Activated CD4-positive, alpha-beta memory T cell treated with anti-CD3 and anti-CD28 coated beads, Interleukin-2, amount 10 ng/mL, durations not matched to agents 7 days and 5 days (primary cell): Measurements from ENCODE around the gene PKP4. TPM values are rescaled to one million over a fixed set of nuclear protein-coding genes. Genes with fewer than 3 reads are reported as not detected.
"Not testable (repeated sequence)": the region's sequence is repeated elsewhere in the genome, so short reads cannot be mapped to it uniquely, and the experiment has no call there.

Experiments used
- CTCF ChIA-PET: fragments of 350-600 bp; sonication (Branson Sonifier 250); formaldehyde crosslinking; loops from one replicate; lab custom pipeline; 2021; ENCODE audit warnings: antibody characterized with exemption, inconsistent platforms; lab: Charles Lee
- POLR2A ChIA-PET: fragments of 350-600 bp; sonication (Branson Sonifier 250); formaldehyde crosslinking; loops from one replicate; lab custom pipeline; 2021; ENCODE audit warnings: antibody characterized with exemption; lab: Charles Lee
- DNase-seq: peaks from one replicate; pipeline ENCODE4 v3.0.0-alpha.2; 2020
- H3K27ac Mint-ChIP-seq: one replicate; pipeline ENCODE4 v1.8.0; 2021; ENCODE audit warnings: mild to moderate bottlenecking, mixed read lengths
- H3K27me3 Mint-ChIP-seq: one replicate; pipeline ENCODE4 v1.8.0; 2021; ENCODE audit warnings: mixed read lengths
- H3K36me3 Mint-ChIP-seq: one replicate; pipeline ENCODE4 v1.8.0; 2021; ENCODE audit warnings: low read depth, mixed read lengths
- H3K4me1 Mint-ChIP-seq: one replicate; pipeline ENCODE4 v1.8.0; 2021; ENCODE audit warnings: mixed read lengths
- H3K4me3 Mint-ChIP-seq: one replicate; pipeline ENCODE4 v1.8.0; 2021; ENCODE audit warnings: mild to moderate bottlenecking, mixed read lengths
- H3K9me3 Mint-ChIP-seq: one replicate; pipeline ENCODE4 v1.8.0; 2021; ENCODE audit warnings: mixed read lengths
- total RNA-seq, 2 experiments: library from RNA; stranded (reverse); gene quantifications; one replicate each; pipeline ENCODE4 v1.2.3, GENCODE V29; 2021

Gene PKP4
- total RNA-seq, 2 experiments from 2014 or later = 33.8 to 34.1 TPM

DNA sequence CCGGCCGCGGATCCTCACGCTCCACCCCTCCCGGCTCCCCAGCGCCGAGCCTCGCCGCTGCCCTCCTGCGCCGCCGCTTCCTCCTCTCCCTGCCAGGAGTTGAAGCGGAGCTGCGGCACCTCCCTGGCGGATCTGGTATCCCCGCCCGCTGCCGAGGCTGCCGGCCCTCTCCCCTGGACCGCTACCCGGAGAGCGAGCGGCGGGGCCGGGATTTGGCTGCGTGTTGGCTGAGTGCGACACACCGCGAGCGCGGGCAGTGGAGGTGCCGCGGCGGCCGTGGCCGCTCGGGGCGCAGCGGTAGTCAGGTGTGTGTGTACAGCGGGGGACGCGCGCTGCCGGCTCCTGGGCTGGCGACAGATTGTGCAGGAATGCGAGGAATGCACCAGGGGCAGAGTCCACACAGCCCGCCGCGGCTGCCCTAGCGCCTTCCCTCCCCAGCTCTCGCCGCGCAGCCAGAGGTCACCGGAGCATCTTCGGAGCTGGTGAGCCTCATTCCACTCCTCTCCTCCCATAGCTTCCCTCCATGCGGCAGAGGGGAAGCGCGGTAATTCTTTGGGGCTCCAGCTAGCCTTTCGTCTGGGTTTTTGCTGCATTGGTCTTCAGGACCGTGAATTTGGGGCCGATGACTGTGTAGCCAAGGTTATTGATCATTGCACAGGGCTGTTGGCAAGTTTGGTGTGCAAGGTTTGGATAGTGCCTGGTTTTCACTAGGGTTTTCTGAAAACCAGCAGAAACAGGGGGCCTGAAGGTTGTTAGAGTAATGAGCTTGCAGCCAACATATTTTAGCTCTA, 1.3 kb downstream of the PKP4 start:
- Mint-ChIP-seq H3K4me3 (peak overlapping the region; percentile 91), H3K36me3 (peaks cover 3% of the 10 kb centered on the region), H3K27me3 (peaks cover 22% of the 10 kb centered on the region), H3K27ac (peak overlapping the region; percentile 76), H3K4me1 (peaks cover 32% of the 10 kb centered on the region), H3K9me3 (no peaks in the 10 kb centered on the region)
- POLR2A ChIA-PET = interaction anchor here (1.3 kb wide), 1 partner anchor 582 kb away, joined by 3 read pairs; the partner anchor contains the start of gene ACVR1
- CTCF ChIA-PET = interaction anchor here (1.1 to 1.5 kb wide), 3 partner anchors 13 to 22 kb away, joined by 3 to 4 read pairs (median 3); no protein-coding TSS in a partner anchor
- no peak for DNase-seq

DNA sequence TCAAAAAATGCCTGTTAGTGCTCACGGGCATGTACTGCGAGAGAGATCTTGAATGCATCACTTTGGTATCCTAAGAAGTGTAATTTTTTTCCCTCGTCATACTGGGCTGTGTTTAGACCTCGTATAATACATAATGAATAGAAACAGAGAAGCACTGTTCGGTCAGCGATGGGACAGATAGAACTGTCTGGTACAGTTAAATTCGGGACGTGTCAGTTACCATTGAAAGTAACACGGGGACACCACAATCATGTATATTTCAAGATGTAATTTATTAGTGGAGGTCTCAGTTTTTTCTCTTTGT, 1.8 kb downstream of the PKP4 start:
- Mint-ChIP-seq H3K36me3 (peaks cover 3% of the 10 kb centered on the region), H3K4me3 (peak overlapping the region; percentile 91), H3K4me1 (peaks cover 32% of the 10 kb centered on the region), H3K27me3 (peaks cover 19% of the 10 kb centered on the region), H3K9me3 (no peaks in the 10 kb centered on the region), H3K27ac (no peak overlapping the region)
- DNase-seq = no peak
- CTCF ChIA-PET = interaction anchor here (1.1 to 1.5 kb wide), 3 partner anchors 13 to 21 kb away, joined by 3 to 4 read pairs (median 3); no protein-coding TSS in a partner anchor
- POLR2A ChIA-PET = no interaction called here

GRCh38 chr2:158459161-158460003, 2.6 kb downstream of the PKP4 start:
- POLR2A ChIA-PET = no interaction called here
- H3K27me3 Mint-ChIP-seq = peaks cover 11% of the 10 kb centered on the region

GRCh38 chr2:158460632-158461297, 4.0 kb downstream of the PKP4 start:
- Mint-ChIP-seq H3K27me3 (peaks cover 5% of the 10 kb centered on the region), H3K27ac (no peak overlapping the region), H3K9me3 (no peaks in the 10 kb centered on the region), H3K36me3 (peaks cover 3% of the 10 kb centered on the region), H3K4me1 (peaks cover 32% of the 10 kb centered on the region), H3K4me3 (no peak overlapping the region)
- ChIA-PET POLR2A (no interaction called here), CTCF (no interaction called here)
- DNase-seq = no peak

More at GRCh38 chr2:158459161-158460003, 2.6 kb downstream of the PKP4 start:
- Mint-ChIP-seq H3K4me1 (peaks cover 32% of the 10 kb centered on the region), H3K9me3 (no peaks in the 10 kb centered on the region), H3K36me3 (peaks cover 3% of the 10 kb centered on the region), H3K27ac (no peak overlapping the region), H3K4me3 (peak overlapping the region; percentile 26)
- no peak for DNase-seq
- CTCF ChIA-PET = no interaction called here

GRCh38 chr2:158463496-158464095, 6.8 kb downstream of the PKP4 start:
- POLR2A ChIA-PET = no interaction called here
- Mint-ChIP-seq H3K27ac (no peak overlapping the region), H3K4me1 (peaks cover 19% of the 10 kb centered on the region), H3K27me3 (peaks cover under 1% of the 10 kb centered on the region), H3K4me3 (no peak overlapping the region), H3K36me3 (no peaks in the 10 kb centered on the region), H3K9me3 (no peaks in the 10 kb centered on the region)
- CTCF ChIA-PET = interaction anchor here (0.6 to 1.7 kb wide), 3 partner anchors 12 to 440 kb away, joined by 3 to 4 read pairs (median 4); no protein-coding TSS in a partner anchor
- no peak for DNase-seq

- POLR2A ChIA-PET = no interaction called here
- Mint-ChIP-seq H3K4me1 (peaks cover 10% of the 10 kb centered on the region), H3K27ac (no peak overlapping the region), H3K36me3 (peaks cover 5% of the 10 kb centered on the region), H3K27me3 (no peaks in the 10 kb centered on the region), H3K9me3 (no peaks in the 10 kb centered on the region), H3K4me3 (no peak overlapping the region)
- CTCF ChIA-PET = interaction anchor here (0.7 to 1.7 kb wide), 4 partner anchors 9 to 290 kb away, joined by 3 to 4 read pairs (median 4); no protein-coding TSS in a partner anchor
- DNase-seq = no peak
Measured at GRCh38 chr2:158464426-158465281, 7.9 kb downstream of the PKP4 start.

DNA sequence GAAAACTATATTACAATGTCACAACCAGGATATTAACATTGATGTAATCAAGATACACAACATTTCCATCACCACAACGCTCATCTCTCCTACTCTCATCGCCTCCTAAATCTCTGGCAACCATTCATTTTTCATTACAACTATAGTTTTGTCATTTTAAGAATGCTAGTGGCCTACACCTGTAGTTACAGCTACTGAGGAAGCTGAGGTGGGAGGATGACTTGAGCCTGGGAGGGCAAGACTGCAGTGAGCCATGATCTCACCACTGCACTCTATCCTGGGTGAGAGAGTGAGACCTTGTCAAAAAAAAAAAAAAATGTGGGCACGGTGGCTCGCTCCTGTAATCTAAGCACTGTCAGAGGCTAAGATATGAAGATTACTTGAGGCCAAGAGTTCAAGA, 10.5 kb downstream of the PKP4 start:
- no peak overlapping the region for H3K27ac Mint-ChIP-seq
- DNase-seq = no peak
- ChIA-PET CTCF (no interaction called here), POLR2A (no interaction called here)
- H3K36me3 Mint-ChIP-seq = peaks cover 19% of the 10 kb centered on the region
- no peak overlapping the region for H3K4me3 Mint-ChIP-seq
- H3K4me1 Mint-ChIP-seq = peaks cover 2% of the 10 kb centered on the region
- no peaks in the 10 kb centered on the region for H3K27me3 Mint-ChIP-seq
- H3K9me3 Mint-ChIP-seq = no peaks in the 10 kb centered on the region

DNA sequence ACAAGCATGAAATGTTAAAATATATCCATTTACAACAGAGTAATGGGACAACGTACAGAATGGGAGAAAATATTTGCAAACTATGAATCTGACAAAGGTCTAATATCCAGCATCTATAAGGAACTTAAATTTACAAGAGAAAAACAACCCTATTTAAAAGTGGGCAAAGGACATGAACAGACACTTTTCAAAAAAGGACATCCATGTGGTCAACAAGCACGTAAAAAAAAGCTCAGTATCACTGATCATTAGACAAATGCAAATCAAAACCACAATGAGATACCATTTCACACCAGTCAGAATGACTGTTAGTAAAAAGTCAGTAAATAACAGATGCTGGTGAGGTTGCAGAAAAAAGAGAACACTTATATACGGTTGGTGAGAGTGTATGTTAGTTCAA, 16.1 kb downstream of the PKP4 start:
- H3K27ac Mint-ChIP-seq = not testable (repeated sequence)

GRCh38 chr2:158473300-158473699, 16.5 kb downstream of the PKP4 start:
- Mint-ChIP-seq H3K4me1 (peaks cover 12% of the 10 kb centered on the region), H3K36me3 (peaks cover 23% of the 10 kb centered on the region)
- H3K4me3 Mint-ChIP-seq, H3K27ac Mint-ChIP-seq, H3K9me3 Mint-ChIP-seq, POLR2A ChIA-PET, H3K27me3 Mint-ChIP-seq, DNase-seq: not testable (repeated sequence)
- CTCF ChIA-PET = interaction anchor here (2.2 kb wide), 1 partner anchor 8 kb away, joined by 4 read pairs; no protein-coding TSS in a partner anchor

More for the DNA sequence above, 16.1 kb downstream of the PKP4 start:
- H3K4me3 Mint-ChIP-seq, DNase-seq, H3K4me1 Mint-ChIP-seq, POLR2A ChIA-PET, CTCF ChIA-PET, H3K9me3 Mint-ChIP-seq, H3K27me3 Mint-ChIP-seq: not testable (repeated sequence)
- H3K36me3 Mint-ChIP-seq = peaks cover 23% of the 10 kb centered on the region

DNA sequence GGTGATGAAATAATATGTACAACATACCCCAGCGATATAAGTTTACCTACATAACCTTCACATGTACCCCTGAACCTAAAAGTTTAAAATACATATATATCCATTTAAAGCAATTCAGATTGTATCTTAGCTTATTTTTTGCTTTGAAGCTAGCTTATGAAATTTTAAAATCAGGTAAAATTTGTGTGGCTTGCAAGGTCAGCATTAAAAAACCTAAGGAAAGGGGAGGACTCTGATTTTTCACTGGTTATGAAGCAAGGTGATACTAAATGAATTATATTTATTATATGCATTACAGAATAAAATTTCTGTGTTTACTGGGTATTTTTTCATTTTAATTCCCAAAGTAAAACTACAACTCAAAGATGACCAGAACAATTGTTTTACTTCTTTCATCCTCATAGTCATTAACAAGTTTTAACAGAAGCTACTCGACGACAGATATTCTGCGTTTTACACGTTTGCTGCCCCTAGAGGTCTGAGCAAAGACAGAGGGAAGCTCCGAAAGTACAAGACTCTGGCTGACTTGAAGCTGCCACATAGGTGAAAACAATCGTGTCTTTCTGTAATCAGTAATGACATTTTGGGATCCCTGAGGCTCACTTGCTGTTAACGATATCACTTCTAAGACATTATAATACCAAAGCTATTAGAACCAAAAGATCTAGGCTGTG, 17.1 kb downstream of the PKP4 start:
- H3K36me3 Mint-ChIP-seq = peaks cover 23% of the 10 kb centered on the region
- CTCF ChIA-PET = interaction anchor here (2.2 kb wide), 1 partner anchor 9 kb away, joined by 4 read pairs; no protein-coding TSS in a partner anchor
- POLR2A ChIA-PET = no interaction called here

GRCh38 chr2:158474526-158475011, 17.8 kb downstream of the PKP4 start:
- POLR2A ChIA-PET, H3K27ac Mint-ChIP-seq, H3K27me3 Mint-ChIP-seq, H3K9me3 Mint-ChIP-seq, DNase-seq, H3K4me3 Mint-ChIP-seq: not testable (repeated sequence)
- Mint-ChIP-seq H3K36me3 (peaks cover 18% of the 10 kb centered on the region), H3K4me1 (peaks cover 13% of the 10 kb centered on the region)
- CTCF ChIA-PET = interaction anchor here (1.4 to 2.2 kb wide), 2 partner anchors 10 to 11 kb away, joined by 4 read pairs; no protein-coding TSS in a partner anchor

More for the DNA sequence above, 17.1 kb downstream of the PKP4 start:
- Mint-ChIP-seq H3K9me3 (no peaks in the 10 kb centered on the region), H3K27ac (no peak overlapping the region), H3K27me3 (no peaks in the 10 kb centered on the region), H3K4me3 (no peak overlapping the region), H3K4me1 (peaks cover 13% of the 10 kb centered on the region)
- no peak for DNase-seq
